Activated CD8-positive, alpha-beta T cell treated with anti-CD3 and anti-CD28 coated beads, Interleukin-2, amount 10 ng/mL, durations not matched to agents 7 days and 5 days (primary cell): ENCODE data around the gene DNAJC28. TPM values are rescaled to one million over a fixed set of nuclear protein-coding genes. Genes with fewer than 3 reads are reported as not detected.
A peak's percentile ranks its signal among the peaks of the same experiment; 100 is the strongest.
"Not testable (repeated sequence)": the region's sequence is repeated elsewhere in the genome, so short reads cannot be mapped to it uniquely, and the experiment has no call there.

Experiments
- ATAC-seq: fragments of 150-1000 bp; cut with Tn5 transposase; one replicate; pipeline ENCODE4 v1.10.0; 2021; ENCODE audit warnings: moderate library complexity
- CTCF ChIA-PET: fragments of 350-600 bp; sonication (Branson Sonifier 250); formaldehyde crosslinking; loops from one replicate; lab custom pipeline; 2021; ENCODE audit warnings: antibody characterized with exemption; lab: Charles Lee
- POLR2A ChIA-PET: fragments of 350-600 bp; sonication (Branson Sonifier 250); formaldehyde crosslinking; loops from one replicate; lab custom pipeline; 2021; ENCODE audit warnings: antibody characterized with exemption; lab: Charles Lee
- DNase-seq: peaks from one replicate; pipeline ENCODE4 v3.0.0-alpha.2; 2020
- H3K27ac Mint-ChIP-seq: one replicate; pipeline ENCODE4 v1.8.0; 2021; ENCODE audit warnings: mild to moderate bottlenecking, mixed read lengths
- H3K27me3 Mint-ChIP-seq: one replicate; pipeline ENCODE4 v1.8.0; 2021; ENCODE audit warnings: low read depth, mixed read lengths
- H3K36me3 Mint-ChIP-seq: one replicate; pipeline ENCODE4 v1.8.0; 2021; ENCODE audit warnings: low read depth, mixed read lengths
- H3K4me1 Mint-ChIP-seq: one replicate; pipeline ENCODE4 v1.8.0; 2021; ENCODE audit warnings: low read depth, mixed read lengths
- H3K4me3 Mint-ChIP-seq: one replicate; pipeline ENCODE4 v1.8.0; 2021; ENCODE audit warnings: mild to moderate bottlenecking, mixed read lengths
- H3K9me3 Mint-ChIP-seq: one replicate; pipeline ENCODE4 v1.8.0; 2022; ENCODE audit warnings: mixed read lengths; ENCODE audit not compliant: insufficient read depth
- total RNA-seq, 2 experiments: library from RNA; stranded (reverse); gene quantifications; one replicate each; pipeline ENCODE4 v1.2.3, GENCODE V29; 2021

Gene DNAJC28
- total RNA-seq, 2 experiments from 2014 or later, result 0.40 to 0.73 TPM

- Mint-ChIP-seq H3K27me3 (no peaks in the 10 kb centered on the region), H3K4me3 (no peak overlapping the region), H3K4me1 (peaks cover 16% of the 10 kb centered on the region), H3K9me3 (no peaks in the 10 kb centered on the region), H3K27ac (no peak overlapping the region), H3K36me3 (peaks cover 65% of the 10 kb centered on the region)
- ChIA-PET POLR2A (no interaction called here), CTCF (no interaction called here)
- ATAC-seq (no peak), DNase-seq (no peak)
These were observed 21.0 kb upstream of the DNAJC28 start for GRCh38 chr21:33512481-33512880.

- Mint-ChIP-seq H3K4me1 (peaks cover 16% of the 10 kb centered on the region), H3K27ac (no peak overlapping the region), H3K9me3 (no peaks in the 10 kb centered on the region), H3K27me3 (no peaks in the 10 kb centered on the region), H3K36me3 (peaks cover 63% of the 10 kb centered on the region), H3K4me3 (no peak overlapping the region)
- DNase-seq (no peak), ATAC-seq (no peak)
- ChIA-PET CTCF (no interaction called here), POLR2A (interaction anchor here (0.8 kb wide), 1 partner anchor 40 kb away, joined by 4 read pairs; no protein-coding TSS in a partner anchor)
These were observed 20.1 kb upstream of the DNAJC28 start for GRCh38 chr21:33511639-33512038.

GRCh38 chr21:33510826-33511225 is 19.3 kb upstream of the DNAJC28 start:
- DNase-seq, result no peak
- no peak for ATAC-seq
- no peak overlapping the region for H3K4me3 Mint-ChIP-seq
- no peak overlapping the region for H3K27ac Mint-ChIP-seq
- CTCF ChIA-PET, result interaction anchor here (1.8 kb wide), 1 partner anchor 19 kb away, joined by 5 read pairs; the partner anchor contains the start of gene DNAJC28
- no peaks in the 10 kb centered on the region for H3K27me3 Mint-ChIP-seq
- no peaks in the 10 kb centered on the region for H3K9me3 Mint-ChIP-seq
- H3K4me1 Mint-ChIP-seq, result peaks cover 16% of the 10 kb centered on the region
- peaks cover 63% of the 10 kb centered on the region for H3K36me3 Mint-ChIP-seq
- POLR2A ChIA-PET, result interaction anchor here (0.8 kb wide), 1 partner anchor 41 kb away, joined by 4 read pairs; no protein-coding TSS in a partner anchor

DNA sequence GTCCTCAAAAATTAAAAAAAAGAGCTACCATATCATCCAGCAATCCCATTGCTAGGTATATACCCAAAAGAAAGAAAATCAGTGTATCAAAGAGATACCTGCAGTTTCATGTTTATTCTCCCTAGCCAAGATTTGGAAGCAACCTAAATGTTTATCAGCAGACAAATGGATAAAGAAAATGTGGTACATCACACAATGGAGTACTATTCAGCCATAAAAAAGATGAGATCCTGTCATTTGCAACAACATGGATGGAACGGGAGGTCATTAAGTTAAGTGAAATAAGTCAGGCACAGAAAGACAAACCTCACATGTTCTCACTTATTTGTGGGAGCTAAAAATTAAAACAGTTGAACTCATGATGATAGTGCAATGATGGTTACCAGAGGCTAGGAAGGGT is 15.5 kb upstream of the DNAJC28 start:
- H3K27ac Mint-ChIP-seq, ATAC-seq, H3K9me3 Mint-ChIP-seq, H3K4me3 Mint-ChIP-seq, H3K27me3 Mint-ChIP-seq, DNase-seq, H3K4me1 Mint-ChIP-seq: not testable (repeated sequence)
- H3K36me3 Mint-ChIP-seq, result peaks cover 72% of the 10 kb centered on the region
- ChIA-PET POLR2A (interaction anchor here (0.6 to 1.3 kb wide), 2 partner anchors 12 to 27 kb away, joined by 3 read pairs; partner anchors contain the start of gene TMEM50B), CTCF (interaction anchor here (0.8 to 1.1 kb wide), 2 partner anchors 11 to 99 kb away, joined by 3 to 5 read pairs; no protein-coding TSS in a partner anchor)

DNA sequence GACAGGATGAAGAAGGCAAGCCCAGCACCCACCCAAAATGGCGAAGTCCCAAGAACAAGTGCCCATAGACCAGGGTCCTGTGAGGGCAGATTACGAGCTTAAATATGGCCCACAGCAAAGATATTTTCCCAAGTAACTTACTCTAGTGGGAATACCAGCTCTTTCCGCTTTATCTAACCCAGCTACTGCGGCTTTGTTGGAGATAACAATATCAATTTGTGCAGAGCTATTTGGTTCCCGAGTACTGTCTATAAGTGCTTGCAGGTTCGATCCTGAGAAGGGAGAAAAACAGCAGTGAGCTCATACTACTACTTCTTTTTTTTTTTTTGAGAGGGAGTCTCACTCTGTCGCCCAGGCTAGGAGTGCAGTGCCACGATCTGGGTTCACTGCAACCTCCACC is 14.3 kb upstream of the DNAJC28 start:
- no peak overlapping the region for H3K27ac Mint-ChIP-seq
- H3K4me1 Mint-ChIP-seq, result no peaks in the 10 kb centered on the region
- CTCF ChIA-PET, result interaction anchor here (0.7 to 1.1 kb wide), 4 partner anchors 9 to 145 kb away, joined by 3 to 5 read pairs (median 3); no protein-coding TSS in a partner anchor
- ATAC-seq, result no peak
- H3K36me3 Mint-ChIP-seq, result peaks cover 62% of the 10 kb centered on the region
- H3K4me3 Mint-ChIP-seq, result no peak overlapping the region
- H3K9me3 Mint-ChIP-seq, result no peaks in the 10 kb centered on the region
- H3K27me3 Mint-ChIP-seq, result no peaks in the 10 kb centered on the region
- no peak for DNase-seq
- POLR2A ChIA-PET, result interaction anchor here (0.6 to 1.3 kb wide), 2 partner anchors 26 to 874 kb away, joined by 3 read pairs; partner anchors contain the start of gene TMEM50B

- H3K36me3 Mint-ChIP-seq, result no peaks in the 10 kb centered on the region
- ATAC-seq (no peak), DNase-seq (no peak)
- CTCF ChIA-PET, result interaction anchor here (0.8 to 1.0 kb wide), 2 partner anchors 10 to 41 kb away, joined by 3 read pairs; no protein-coding TSS in a partner anchor
- no peaks in the 10 kb centered on the region for H3K27me3 Mint-ChIP-seq
- POLR2A ChIA-PET, result no interaction called here
- no peaks in the 10 kb centered on the region for H3K9me3 Mint-ChIP-seq
- H3K4me3 Mint-ChIP-seq, result no peak overlapping the region
- H3K27ac Mint-ChIP-seq, result no peak overlapping the region
- H3K4me1 Mint-ChIP-seq, result peaks cover 5% of the 10 kb centered on the region
These were observed 4.8 kb upstream of the DNAJC28 start for GRCh38 chr21:33496345-33496744.

DNA sequence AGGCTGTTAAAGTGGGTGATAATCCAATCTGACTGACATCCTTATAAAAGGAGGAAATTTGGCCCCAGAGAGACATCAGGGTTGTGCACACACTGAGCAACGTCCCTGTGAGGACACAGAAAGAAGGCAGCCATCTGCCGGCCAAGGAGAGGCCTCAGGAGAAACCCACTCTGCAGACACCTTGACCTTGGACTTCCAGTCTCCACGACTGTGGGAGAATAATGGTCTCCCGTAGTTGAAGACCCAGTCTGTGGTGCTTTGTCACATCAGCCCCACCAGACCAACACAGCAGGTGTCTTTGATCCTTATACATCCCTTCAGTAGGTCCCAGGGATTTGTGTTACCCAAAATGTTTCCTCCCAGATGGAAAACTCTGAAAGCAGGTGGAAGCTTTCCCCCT is 4.2 kb upstream of the DNAJC28 start:
- H3K27me3 Mint-ChIP-seq, result no peaks in the 10 kb centered on the region
- ChIA-PET POLR2A (no interaction called here), CTCF (interaction anchor here (0.8 kb wide), 1 partner anchor 11 kb away, joined by 3 read pairs; no protein-coding TSS in a partner anchor)
- no peak overlapping the region for H3K27ac Mint-ChIP-seq
- no peak overlapping the region for H3K4me3 Mint-ChIP-seq
- no peak for DNase-seq
- ATAC-seq, result no peak
- no peaks in the 10 kb centered on the region for H3K36me3 Mint-ChIP-seq
- H3K4me1 Mint-ChIP-seq, result peaks cover 8% of the 10 kb centered on the region
- H3K9me3 Mint-ChIP-seq, result no peaks in the 10 kb centered on the region

- Mint-ChIP-seq H3K9me3 (no peaks in the 10 kb centered on the region), H3K27me3 (peaks cover 3% of the 10 kb centered on the region), H3K4me3 (no peak overlapping the region), H3K27ac (no peak overlapping the region), H3K4me1 (peaks cover 10% of the 10 kb centered on the region), H3K36me3 (no peaks in the 10 kb centered on the region)
- CTCF ChIA-PET, result no interaction called here
- POLR2A ChIA-PET, result no interaction called here
- ATAC-seq (no peak), DNase-seq (no peak)
These were observed 2.2 kb upstream of the DNAJC28 start for GRCh38 chr21:33493756-33494155.

DNA sequence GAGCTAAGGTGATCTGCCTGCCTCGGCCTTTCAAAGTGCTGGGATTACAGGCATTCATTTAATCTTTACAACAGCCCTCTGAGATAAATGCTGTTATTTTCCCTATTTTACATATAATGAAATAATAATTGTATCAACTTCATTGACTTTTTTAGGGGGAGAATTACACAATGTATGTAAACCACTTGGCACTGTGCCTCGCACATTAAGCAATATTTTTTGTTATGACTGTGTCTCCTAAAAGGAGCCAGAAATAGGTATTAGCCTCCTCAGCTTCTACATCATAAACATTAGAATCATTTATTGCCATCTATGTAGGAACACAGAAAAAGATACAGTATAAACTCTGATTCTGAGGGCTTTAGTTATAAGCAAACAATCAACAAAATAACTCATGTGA is 1.1 kb upstream of the DNAJC28 start:
- H3K4me3 Mint-ChIP-seq, result no peak overlapping the region
- peaks cover 3% of the 10 kb centered on the region for H3K27me3 Mint-ChIP-seq
- peaks cover 10% of the 10 kb centered on the region for H3K4me1 Mint-ChIP-seq
- no peaks in the 10 kb centered on the region for H3K9me3 Mint-ChIP-seq
- CTCF ChIA-PET, result interaction anchor here (2.0 to 2.7 kb wide), 2 partner anchors 12 to 131 kb away, joined by 7 to 25 read pairs; partner anchors contain the start of gene TMEM50B
- DNase-seq (no peak), ATAC-seq (no peak)
- POLR2A ChIA-PET, result no interaction called here
- H3K36me3 Mint-ChIP-seq, result no peaks in the 10 kb centered on the region
- no peak overlapping the region for H3K27ac Mint-ChIP-seq

DNA sequence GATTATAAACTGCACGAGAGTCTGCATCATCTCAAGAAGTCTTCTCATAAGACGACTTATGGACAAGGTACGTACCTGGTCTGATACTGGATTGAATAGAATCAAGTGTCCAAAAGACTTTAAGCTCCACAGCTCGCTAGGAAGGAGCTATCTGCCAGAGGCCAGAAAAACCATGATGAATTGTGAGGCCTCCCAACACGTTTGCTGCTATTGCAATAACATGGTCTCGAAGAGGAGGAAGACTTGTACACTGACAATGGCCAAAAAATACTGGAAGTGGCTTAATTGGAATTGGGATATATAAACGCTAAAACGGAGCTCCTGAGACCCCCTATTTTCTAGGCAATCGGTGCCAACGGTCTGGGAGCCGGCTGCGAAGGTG is 534 bp downstream of the DNAJC28 start:
- no peaks in the 10 kb centered on the region for H3K9me3 Mint-ChIP-seq
- ATAC-seq (no peak), DNase-seq (no peak)
- H3K4me3 Mint-ChIP-seq, result peak overlapping the region; percentile 82
- H3K27ac Mint-ChIP-seq, result peak overlapping the region; percentile 70
- H3K27me3 Mint-ChIP-seq, result peaks cover 3% of the 10 kb centered on the region
- no peaks in the 10 kb centered on the region for H3K36me3 Mint-ChIP-seq
- ChIA-PET CTCF (interaction anchor here (0.8 to 2.7 kb wide), 7 partner anchors 11 to 857 kb away, joined by 3 to 25 read pairs (median 5); partner anchors contain the start of gene TMEM50B), POLR2A (interaction anchor here (0.8 to 3.3 kb wide), 7 partner anchors 9 to 54 kb away, joined by 3 to 39 read pairs (median 4); partner anchors contain the start of genes GART and TMEM50B)
- H3K4me1 Mint-ChIP-seq, result peaks cover 10% of the 10 kb centered on the region

- no peak for DNase-seq
- CTCF ChIA-PET, result interaction anchor here (1.1 kb wide), 1 partner anchor 100 kb away, joined by 3 read pairs; the partner anchor contains the start of gene DONSON
- no peak for ATAC-seq
- Mint-ChIP-seq H3K9me3 (no peaks in the 10 kb centered on the region), H3K36me3 (no peaks in the 10 kb centered on the region), H3K4me3 (no peak overlapping the region), H3K4me1 (peaks cover 10% of the 10 kb centered on the region), H3K27me3 (peaks cover 3% of the 10 kb centered on the region), H3K27ac (no peak overlapping the region)
- POLR2A ChIA-PET, result interaction anchor here (3.3 kb wide), 1 partner anchor 9 kb away, joined by 39 read pairs; the partner anchor contains the start of gene TMEM50B
These were observed 2.6 kb downstream of the DNAJC28 start for GRCh38 chr21:33488936-33489335.

DNA sequence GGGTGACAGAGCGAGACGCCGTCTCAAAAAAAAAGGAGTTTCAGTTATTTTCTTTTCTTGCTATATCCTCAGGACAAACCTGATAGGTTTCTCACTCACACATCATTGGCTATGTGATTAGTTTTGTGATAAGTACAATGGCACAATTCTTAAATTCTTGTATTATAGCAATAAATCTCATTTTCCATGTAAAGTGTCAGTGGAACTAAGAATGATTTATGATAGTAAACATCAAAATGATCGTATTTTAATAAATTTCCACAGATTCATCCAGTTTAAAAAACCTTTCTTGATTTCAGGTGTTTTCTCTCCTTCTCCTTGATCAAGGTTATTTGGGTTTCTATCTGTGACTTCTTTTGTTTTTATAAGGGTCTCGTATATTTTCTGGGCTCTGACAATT is 3.5 kb downstream of the DNAJC28 start:
- no peak overlapping the region for H3K4me3 Mint-ChIP-seq
- no peak overlapping the region for H3K27ac Mint-ChIP-seq
- no peak for DNase-seq
- ChIA-PET POLR2A (no interaction called here), CTCF (no interaction called here)
- H3K27me3 Mint-ChIP-seq, result peaks cover 3% of the 10 kb centered on the region
- H3K4me1 Mint-ChIP-seq, result peaks cover 10% of the 10 kb centered on the region
- no peaks in the 10 kb centered on the region for H3K9me3 Mint-ChIP-seq
- no peaks in the 10 kb centered on the region for H3K36me3 Mint-ChIP-seq
- ATAC-seq, result no peak
